IPS DF 4.7 (cell line): ENCODE results near the gene SGMS1.
"Not testable (repeated sequence)": the region's sequence is repeated elsewhere in the genome, so short reads cannot be mapped to it uniquely, and the experiment has no call there.

Experiments
- DNase-seq: peaks from one replicate; pipeline ENCODE4 v3.0.0-alpha.2; 2013; ENCODE audit warnings: low spot score; ENCODE audit errors: extremely low read depth

The SGMS1 gene

DNA sequence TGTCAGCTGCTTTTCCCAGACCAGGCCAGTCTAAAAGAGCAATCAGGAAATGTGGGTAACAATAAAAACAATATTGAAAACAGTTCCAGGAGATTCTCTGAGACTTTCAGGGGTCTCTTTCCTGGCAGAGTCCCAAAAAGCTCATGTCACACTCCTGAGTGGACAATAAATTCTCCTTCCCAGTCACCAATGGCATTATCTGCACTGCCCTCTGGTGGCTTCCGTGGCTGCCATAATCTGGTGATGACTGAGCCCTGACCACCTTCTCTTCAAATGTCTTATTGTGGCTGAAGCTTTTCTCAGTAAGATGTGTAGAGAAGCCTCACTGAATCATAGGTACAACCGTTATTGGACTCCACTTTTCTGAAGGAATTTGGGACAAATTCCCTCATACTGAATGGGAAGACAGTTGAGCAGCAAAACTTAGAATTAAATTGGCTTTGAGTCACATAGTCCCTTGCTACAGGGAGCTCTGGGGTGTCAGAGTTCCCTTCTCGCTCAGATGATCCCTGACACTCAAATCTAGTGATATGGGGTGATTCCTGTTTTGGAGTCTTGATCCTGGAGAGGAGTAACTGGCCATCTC lies 348.0 kb downstream of the SGMS1 start:
- no peak for DNase-seq

DNA sequence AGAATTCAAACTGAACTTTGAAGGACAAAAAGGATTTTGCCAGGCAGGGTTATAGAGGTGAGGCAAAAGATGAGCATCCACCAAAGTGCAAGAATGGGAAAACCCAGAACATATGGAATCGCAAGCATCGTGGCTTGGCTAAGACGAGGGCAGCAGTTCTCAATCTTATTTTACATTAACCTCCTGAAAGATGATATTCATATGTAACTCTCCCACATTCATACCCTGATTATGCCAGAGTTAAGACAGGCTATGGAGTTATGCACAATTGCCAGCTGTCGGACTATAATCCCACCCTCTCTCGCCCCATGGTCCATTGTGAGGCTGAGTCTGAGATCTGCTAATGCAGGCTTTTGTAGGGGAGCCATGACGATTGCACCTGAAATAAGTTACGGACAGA lies 351.2 kb downstream of the SGMS1 start:
- no peak for DNase-seq

DNA sequence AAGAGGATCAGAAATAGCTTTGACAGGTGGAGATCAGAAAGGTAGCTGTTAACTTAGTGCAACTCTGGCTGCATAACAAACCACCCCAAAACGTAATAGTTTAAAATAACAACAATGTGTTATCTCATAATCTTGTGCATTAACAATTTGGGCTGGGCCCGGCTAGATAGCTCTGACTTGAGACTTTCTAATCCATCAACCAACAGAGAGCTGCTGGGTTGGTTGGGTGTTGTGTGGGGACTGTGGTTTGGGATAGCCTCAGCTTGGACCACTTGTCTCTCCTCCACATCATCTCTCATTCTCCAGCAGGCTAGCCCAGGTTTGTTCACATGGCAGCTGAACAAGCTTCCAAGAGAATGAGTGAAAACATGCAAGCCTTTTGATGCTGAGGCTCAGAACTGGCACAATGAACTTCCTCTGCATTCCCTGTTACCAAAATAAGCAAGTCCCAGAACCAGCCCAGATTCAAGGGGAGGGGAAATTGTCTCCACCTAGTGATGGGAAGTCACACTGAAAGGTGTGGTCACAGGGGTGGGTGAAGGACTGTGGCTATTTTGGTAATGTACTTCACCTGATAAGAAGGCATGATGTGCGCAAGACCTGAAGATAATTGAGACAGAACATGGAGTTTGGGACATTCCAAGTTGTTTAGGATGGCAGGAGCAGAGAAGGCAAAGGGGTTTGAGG lies 352.0 kb downstream of the SGMS1 start:
- DNase-seq = no peak

DNA sequence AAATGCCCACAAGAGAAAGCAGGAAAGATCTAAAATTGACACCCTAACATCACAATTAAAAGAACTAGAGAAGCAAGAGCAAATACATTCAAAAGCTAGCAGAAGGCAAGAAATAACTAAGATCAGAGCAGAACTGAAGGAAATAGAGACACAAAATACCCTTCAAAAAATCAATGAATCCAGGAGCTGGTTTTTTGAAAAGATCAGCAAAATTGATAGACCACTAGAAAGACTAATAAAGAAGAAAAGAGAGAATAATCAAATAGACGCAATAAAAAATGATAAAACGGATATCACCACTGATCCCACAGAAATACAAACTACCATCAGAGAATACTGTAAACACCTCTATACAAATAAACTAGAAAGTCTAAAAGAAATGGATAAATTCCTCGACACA lies 355.9 kb downstream of the SGMS1 start:
- not testable (repeated sequence) for DNase-seq

DNA sequence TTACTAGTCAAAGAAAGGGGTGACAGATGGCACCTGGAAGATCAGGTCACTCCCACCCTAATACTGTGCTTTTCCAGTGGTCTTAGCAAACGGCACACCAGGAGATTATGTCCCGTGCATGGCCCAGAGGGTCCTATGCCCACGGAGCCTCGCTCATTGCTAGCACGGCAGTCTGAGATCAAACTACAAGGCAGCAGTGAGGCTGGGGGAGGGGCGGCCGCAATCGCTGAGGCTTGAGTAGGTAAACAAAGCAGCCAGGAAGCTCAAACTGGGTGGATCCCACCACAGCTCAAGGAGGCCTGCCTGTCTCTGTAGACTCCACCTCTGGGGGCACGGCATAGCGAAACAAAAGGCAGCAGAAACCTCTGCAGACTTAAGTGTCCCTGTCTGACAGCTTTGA lies 361.1 kb downstream of the SGMS1 start:
- DNase-seq = not testable (repeated sequence)

DNA sequence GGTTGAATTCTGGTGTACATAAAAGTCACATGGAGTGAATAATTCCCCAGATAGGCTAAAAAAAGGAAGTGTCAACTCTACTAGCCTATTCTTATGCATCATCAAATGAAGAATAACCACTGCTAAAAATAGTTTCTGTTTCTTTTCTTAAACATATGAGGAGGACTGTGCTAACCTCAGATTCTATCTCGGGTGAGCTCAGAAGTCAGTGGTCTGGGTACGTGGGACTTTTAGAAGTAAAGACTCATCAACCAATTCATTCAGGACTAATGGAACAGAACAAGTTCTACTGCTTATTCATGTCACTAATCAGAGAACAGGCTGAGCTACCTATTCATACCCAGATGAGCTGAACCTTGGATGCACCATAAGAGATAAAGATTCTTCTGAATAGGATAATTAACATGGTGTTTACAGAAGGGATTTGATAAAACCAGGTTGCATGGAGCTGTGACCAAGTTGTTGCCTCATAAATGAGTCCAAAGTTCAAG lies 362.9 kb downstream of the SGMS1 start:
- no peak for DNase-seq
